ENCODE measurements around the gene ADIPOR2. TPM values are rescaled to one million over a fixed set of nuclear protein-coding genes. Genes with fewer than 3 reads are reported as not detected.
A peak's percentile ranks its signal among the peaks of the same experiment; 100 is the strongest.

ADIPOR2 gene
- total and polyA plus RNA-seq, 7 donors = 25.2 to 65.9 (median 29.6) TPM

GRCh38 chr12:1832801-1833595 is 142.1 kb downstream of the ADIPOR2 start:
- DNase-seq = peak; percentile 30
- Histone ChIP-seq H3K36me3 (no peaks in the 10 kb centered on the region), H3K27ac (no peak overlapping the region), H3K4me3 (no peak overlapping the region), H3K27me3 (peaks cover 0 to 12% (median 2%) of the 10 kb centered on the region in 3 donors), H3K9me3 (no peaks in the 10 kb centered on the region), H3K4me1 (no peaks in the 10 kb centered on the region)
- TF ChIP-seq CTCF (IDR thresholded peaks at IDR 0.05) (no peak), EP300 (IDR thresholded peaks at IDR 0.05) (no peak), POLR2A (IDR thresholded peaks at IDR 0.05) (no peak), POLR2AphosphoS5 (IDR thresholded peaks at IDR 0.05) (no peak)
- 78 to 80% methylated on average over 17 of the region's 17 CpGs for WGBS, 2 donors
- intact Hi-C loops (cut with DNase I) = no loop called here

GRCh38 chr12:1833596-1834028 is 142.7 kb downstream of the ADIPOR2 start:
- no peak overlapping the region for H3K27ac ChIP-seq
- H3K27me3 ChIP-seq = peaks cover 0 to 12% (median 2%) of the 10 kb centered on the region in 3 donors
- WGBS, 2 donors = 84 to 86% methylated on average over 10 of the region's 10 CpGs
- TF ChIP-seq EP300 (IDR thresholded peaks at IDR 0.05) (no peak), POLR2A (IDR thresholded peaks at IDR 0.05) (no peak), CTCF (IDR thresholded peaks at IDR 0.05) (no peak), POLR2AphosphoS5 (IDR thresholded peaks at IDR 0.05) (no peak)
- DNase-seq = peak; percentile 3
- H3K4me1 ChIP-seq = no peaks in the 10 kb centered on the region
- H3K4me3 ChIP-seq = no peak overlapping the region
- no peaks in the 10 kb centered on the region for H3K9me3 ChIP-seq
- intact Hi-C loops (cut with DNase I) = no loop called here
- H3K36me3 ChIP-seq = no peaks in the 10 kb centered on the region

- intact Hi-C loops (cut with DNase I) = no loop called here
- H3K4me1 ChIP-seq = no peaks in the 10 kb centered on the region
- peaks cover 0 to 12% (median 2%) of the 10 kb centered on the region in 3 donors for H3K27me3 ChIP-seq
- 83 to 86% methylated on average over 34 of the region's 34 CpGs for WGBS, 2 donors
- no peak overlapping the region for H3K4me3 ChIP-seq
- DNase-seq = peak; percentile 38
- H3K36me3 ChIP-seq = no peaks in the 10 kb centered on the region
- no peaks in the 10 kb centered on the region for H3K9me3 ChIP-seq
- H3K27ac ChIP-seq = no peak overlapping the region
- TF ChIP-seq POLR2AphosphoS5 (IDR thresholded peaks at IDR 0.05) (no peak), POLR2A (IDR thresholded peaks at IDR 0.05) (no peak), CTCF (IDR thresholded peaks at IDR 0.05) (no peak), EP300 (IDR thresholded peaks at IDR 0.05) (no peak)
These were observed 143.5 kb downstream of the ADIPOR2 start for GRCh38 chr12:1834186-1834925.

GRCh38 chr12:1835211-1836131 is 144.6 kb downstream of the ADIPOR2 start:
- H3K9me3 ChIP-seq = no peaks in the 10 kb centered on the region
- no peaks in the 10 kb centered on the region for H3K4me1 ChIP-seq
- no peak overlapping the region for H3K4me3 ChIP-seq
- no peaks in the 10 kb centered on the region for H3K36me3 ChIP-seq
- peak; percentile 46 for DNase-seq
- WGBS, 2 donors = 82 to 83% methylated on average over 22 of the region's 22 CpGs
- no peak overlapping the region for H3K27ac ChIP-seq
- peaks cover 0 to 12% (median 2%) of the 10 kb centered on the region in 3 donors for H3K27me3 ChIP-seq
- intact Hi-C loops (cut with DNase I) = no loop called here
- TF ChIP-seq POLR2A (IDR thresholded peaks at IDR 0.05) (no peak), EP300 (IDR thresholded peaks at IDR 0.05) (no peak), CTCF (IDR thresholded peaks at IDR 0.05) (no peak), POLR2AphosphoS5 (IDR thresholded peaks at IDR 0.05) (no peak)

All from sigmoid colon (tissue), 7 donors.